ENCODE data around the gene SHISAL1.
"Not testable (repeated sequence)": the region's sequence is repeated elsewhere in the genome, so short reads cannot be mapped to it uniquely, and the experiment has no call there.

The SHISAL1 gene

DNA sequence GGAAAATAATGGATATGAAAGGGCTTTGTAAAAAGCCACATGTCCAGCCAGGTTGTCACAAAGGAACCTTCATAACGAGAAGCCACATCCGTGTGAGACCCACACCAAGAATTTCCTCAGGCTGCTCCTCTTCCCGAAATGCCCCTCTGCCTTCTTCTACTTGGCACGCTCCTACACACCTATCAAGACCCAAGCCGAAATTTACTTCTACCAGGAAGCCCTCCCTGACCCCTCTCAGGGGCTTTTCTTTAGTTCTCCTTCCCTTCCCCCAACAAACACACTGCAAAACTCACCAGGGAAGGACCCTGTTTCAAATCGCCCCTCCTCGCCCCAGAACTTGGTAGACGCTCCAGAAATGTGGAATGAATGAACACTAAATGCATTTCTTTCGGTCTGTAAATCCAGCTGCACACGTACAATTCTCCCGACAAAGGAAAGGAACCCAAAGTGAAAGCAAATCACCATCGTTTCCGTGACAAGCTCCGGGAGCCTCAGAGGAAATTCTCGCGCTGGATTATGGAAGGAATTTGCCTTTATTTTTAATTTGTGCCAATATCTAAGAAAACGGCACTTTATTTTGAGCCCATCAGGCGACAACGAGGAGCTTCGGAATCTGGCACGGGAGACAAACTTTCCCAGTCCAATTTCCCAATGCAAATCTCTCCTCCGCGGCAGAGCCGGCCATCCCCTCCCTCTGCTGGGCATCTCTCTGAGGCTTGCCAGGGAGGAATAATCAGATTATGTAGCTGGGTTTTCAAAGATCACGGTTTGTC is 13.2 kb upstream of the SHISAL1 start:
- no peak for DNase-seq

GRCh38 chr22:44323140-44323790 is 10.5 kb upstream of the SHISAL1 start:
- not testable (repeated sequence) for DNase-seq

DNA sequence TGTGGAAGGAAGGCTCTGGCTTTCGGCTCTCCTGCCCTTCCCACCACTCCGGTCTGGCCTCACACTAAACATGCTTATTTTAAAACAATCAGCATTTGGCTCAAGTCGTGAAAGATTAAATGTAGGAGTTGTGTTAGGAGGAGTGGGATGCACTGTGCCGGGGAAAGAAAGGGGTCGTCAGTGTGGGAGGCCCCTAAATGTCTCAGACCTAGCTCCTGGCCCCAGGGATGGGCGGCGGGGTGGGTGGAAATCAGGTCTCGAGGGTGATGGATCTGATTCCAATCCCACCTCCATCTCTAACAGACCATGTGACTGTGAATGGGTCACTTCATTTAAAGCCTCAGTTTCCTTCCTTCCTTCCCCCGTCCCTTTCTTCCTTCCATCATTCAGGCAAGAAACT is 6.9 kb upstream of the SHISAL1 start:
- no peak for DNase-seq

- no peak for DNase-seq
These were observed 6.0 kb upstream of the SHISAL1 start for GRCh38 chr22:44318751-44319150.

DNA sequence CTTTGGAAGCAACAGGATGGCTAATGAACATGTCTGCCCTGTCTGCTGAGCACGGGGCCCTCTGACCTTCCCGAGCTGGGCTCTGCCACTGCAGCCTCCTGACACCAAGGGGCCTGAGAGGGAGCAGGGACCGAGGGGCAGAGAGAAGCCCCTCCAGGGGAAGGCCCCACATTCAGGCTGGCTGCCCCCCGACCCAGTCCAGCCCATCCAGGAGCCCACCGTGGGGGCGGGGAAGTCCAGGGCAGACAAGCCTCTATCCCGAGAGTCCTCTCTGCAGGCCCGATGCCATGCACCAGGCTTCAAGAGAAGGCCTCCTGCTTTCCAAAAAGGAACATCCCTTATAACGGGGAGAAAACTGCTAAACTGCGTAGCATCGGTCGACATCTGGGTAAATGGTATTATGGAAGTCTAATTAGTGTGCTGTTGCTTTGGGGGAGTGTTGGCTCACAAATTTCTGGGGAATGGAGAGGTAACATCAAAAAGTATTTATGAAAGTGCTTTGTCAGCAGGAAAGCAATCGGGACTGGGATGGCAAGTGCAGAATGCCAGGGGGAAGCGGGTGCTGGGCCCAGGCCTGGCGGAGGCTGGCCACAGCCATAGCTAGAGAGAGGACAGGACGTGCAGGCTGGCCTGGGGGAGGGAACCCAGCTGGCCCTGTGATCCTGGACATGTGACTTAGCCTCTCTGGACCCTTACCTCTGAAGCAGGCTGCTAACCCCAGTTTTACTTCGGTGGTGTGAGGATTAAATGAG is 5.3 kb upstream of the SHISAL1 start:
- no peak for DNase-seq

- DNase-seq = no peak
These were observed 4.3 kb upstream of the SHISAL1 start for GRCh38 chr22:44317123-44317444.

DNA sequence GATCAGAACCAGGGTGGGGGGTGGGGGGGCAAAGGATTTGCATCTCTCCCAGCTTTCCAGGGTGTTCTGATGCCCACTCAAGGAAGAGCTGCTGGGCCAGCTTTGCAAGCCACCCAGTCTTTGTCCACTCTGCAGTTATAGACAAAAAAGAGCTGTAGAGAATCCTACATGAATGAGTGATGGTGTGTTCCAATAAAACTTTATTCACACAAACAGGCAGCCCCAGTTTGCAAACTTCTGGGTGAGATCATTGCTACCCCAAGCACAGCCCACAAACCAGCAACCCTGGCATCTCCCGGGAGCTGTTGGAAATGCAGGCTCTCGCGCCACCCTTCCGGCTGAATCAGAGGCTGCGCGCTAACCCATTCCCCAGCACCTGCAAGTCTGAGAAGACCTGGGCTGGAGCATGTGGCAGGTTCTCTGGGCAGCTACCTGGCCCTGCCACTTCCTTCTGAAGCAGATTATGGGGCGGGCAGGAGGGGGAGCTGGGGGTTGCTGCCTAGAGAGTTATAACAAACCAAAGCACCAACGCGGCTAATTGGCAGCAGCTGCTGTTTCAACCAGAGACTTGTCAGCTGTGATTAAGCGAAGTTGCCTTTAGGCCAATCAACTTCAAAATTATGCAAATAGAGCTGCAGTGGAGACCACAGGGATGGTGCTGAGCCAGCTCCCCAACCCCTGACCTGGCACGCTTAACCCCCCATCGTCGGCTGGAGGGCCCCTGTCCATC is 3.8 kb upstream of the SHISAL1 start:
- no peak for DNase-seq

DNA sequence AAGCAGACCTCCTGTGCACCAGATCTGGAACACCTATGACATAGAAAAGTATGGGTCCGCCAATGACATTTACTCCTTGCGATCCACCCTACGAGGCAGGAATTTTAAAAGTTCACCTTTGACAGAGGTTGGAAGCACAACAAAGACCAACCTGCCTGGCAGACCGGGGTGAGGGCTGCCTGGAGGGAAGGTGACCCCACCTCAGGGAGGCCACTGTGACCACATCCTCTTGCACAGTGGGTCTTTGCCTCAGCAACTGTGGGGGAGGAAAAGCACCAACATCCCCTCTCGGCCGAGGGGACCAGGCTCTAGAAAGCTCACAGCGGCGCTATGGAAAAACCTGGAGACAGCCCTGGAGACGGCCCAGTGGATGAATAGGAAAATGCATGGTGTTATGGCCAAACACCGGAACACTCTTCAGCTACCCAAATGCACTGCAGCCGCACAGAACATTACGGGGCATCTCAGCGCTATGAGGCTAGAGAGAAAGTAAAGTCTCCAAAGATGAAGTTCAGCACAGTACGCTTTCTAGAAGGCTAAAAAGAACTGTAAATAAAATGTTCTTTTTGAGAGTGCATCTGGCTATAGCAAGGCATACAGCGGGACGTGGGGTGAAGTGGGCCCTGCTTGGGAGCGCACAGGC is 1.8 kb upstream of the SHISAL1 start:
- no peak for DNase-seq

DNA sequence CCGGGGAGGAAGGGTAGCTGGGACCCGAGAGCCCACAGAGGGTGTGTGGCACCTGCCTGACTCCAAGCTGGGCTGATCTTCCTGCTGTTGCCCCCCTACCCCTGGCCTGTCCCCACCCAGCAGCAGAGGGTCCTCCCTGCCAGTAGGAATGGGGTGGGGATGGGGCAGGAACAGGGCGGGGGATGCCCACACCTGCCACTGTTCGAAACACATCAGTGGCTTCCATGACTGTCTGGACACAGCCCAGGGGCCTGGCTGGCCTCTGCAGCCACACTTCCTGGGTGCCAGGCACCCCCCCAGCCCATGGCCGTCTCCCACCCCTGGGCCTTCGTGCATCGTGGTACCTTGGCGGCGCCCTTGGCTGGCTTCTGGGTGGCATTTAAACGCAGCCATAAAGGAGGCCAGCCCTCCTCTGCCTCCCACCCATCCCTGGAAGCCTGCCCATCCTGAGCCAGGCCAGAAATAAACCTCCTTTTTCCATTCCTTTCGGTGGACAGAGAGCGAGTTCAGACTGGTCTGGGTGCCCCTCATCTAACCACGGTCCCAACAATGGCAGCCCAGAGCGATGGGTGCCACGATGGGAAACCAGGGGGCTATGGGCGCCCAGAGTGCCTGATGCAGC is 745 bp upstream of the SHISAL1 start:
- no peak for DNase-seq

- no peak for DNase-seq
These were observed 938 bp downstream of the SHISAL1 start for GRCh38 chr22:44311855-44312170.

- DNase-seq = no peak
These were observed 1.5 kb downstream of the SHISAL1 start for GRCh38 chr22:44311104-44311854.

GRCh38 chr22:44309647-44310046 is 3.1 kb downstream of the SHISAL1 start:
- no peak for DNase-seq

DNA sequence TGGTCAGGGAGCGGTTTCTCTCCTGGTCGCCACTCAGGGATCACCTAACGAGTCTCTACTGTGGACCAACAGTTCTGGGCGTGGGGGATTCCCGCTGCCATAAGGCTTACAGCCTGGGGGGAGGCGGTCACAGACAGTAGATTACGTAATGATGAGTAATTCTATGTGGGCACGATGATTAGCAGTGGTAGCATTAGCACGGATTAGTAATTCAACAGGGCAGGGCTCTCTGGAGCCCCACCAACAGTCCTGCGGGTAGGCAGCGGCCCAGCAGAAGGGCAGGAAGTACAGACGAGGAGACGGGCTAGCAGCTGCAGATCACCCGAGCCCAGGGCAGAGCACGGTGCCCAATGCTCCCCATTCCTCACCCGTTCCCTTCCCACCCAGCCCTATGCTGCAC is 3.6 kb downstream of the SHISAL1 start:
- DNase-seq = no peak

DNA sequence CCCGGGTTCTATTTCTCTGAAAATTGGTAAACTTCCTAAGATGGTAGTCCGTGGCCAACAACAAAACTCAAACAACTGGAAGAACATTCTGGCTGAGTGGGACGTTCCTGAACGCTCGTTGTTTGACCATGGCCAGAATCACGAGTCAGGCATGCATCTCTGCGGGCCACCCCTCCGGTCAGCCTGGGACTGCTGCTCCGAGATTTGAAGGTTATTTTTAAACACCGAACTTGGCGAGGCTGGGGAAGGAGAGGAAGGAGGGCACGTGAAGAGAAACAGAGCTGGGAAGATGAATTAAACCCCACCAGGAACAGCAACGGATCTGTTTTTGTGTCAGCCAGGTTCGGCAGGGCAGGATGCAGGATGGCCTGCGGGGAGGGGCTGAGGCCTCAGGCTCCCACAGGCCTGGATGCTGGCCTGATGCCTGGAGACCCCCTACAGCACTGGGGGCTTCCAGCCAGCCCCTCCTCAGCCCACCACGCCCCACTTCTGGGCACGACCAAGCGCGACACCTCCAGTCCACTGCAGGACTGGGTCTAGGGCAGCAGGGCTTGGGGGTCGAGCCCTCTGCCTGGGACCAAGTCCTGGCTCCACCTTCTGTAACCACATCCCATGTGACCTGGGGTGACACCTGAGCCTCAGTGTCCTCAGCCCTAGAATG is 5.1 kb downstream of the SHISAL1 start:
- no peak for DNase-seq

DNA sequence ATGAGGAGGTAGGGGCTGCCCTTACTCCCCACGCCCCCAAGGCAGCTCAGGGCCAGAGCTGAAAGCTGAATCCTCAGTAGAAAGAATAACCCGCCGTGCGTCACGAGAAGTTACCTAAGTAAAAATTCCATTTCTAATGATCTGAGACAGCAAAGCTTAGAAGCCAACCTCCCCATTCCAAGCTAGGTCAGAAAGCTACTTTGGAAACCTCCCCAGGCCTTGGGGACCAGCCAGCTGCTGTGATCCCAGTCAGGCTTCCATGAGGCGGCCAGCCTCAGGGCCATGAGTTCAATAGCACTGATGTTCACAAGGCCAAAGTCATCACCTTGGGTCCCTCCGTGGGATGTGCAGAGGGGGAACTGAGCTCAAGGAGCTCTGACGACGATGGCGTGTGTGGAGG is 6.9 kb downstream of the SHISAL1 start:
- no peak for DNase-seq

- DNase-seq = no peak
These were observed 7.3 kb downstream of the SHISAL1 start for GRCh38 chr22:44305455-44305854.

- no peak for DNase-seq
These were observed 7.8 kb downstream of the SHISAL1 start for GRCh38 chr22:44304911-44305310.

DNA sequence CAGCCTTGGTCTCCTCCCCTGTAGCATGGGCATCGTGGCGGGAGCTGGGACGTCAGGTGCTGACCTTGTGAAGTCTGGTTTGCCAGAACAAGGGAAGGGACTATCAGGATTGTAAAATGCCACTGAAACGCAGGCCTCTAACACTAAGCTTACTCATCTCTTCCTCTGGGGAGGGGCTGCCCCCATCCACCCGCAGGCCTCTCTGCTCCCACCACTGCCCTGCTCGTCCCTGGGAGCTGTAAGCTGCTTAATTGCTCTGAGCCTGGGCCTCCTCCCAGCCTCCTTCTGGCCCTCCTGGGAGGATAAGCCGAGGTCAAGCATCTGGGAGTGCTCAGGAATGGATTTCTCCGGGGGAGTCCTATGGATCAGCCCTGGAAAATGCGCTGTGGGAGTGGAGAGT is 8.4 kb downstream of the SHISAL1 start:
- no peak for DNase-seq

GRCh38 chr22:44302363-44302762 is 10.4 kb downstream of the SHISAL1 start:
- DNase-seq = not testable (repeated sequence)

GRCh38 chr22:44301039-44301438 is 11.7 kb downstream of the SHISAL1 start:
- no peak for DNase-seq

- no peak for DNase-seq
These were observed 13.6 kb downstream of the SHISAL1 start for GRCh38 chr22:44299124-44299523.
